ENCODE measurements around the gene POLR1E. TPM values are rescaled to one million over a fixed set of nuclear protein-coding genes. Genes with fewer than 3 reads are reported as not detected.

Gene POLR1E
- total RNA-seq, 1 experiment from 2014 or later, result 31.4 TPM

- TF ChIP-seq HMGXB4 (CRISPR knock-in tag; IDR thresholded peaks at IDR 0.05) (no peak), FOXP1 (CRISPR knock-in tag; IDR thresholded peaks at IDR 0.05; ENCODE audit: borderline replicate concordance) (no peak)
Measured at GRCh38 chr9:37539634-37540033, 53.9 kb downstream of the POLR1E start (continued).

- POLR2A ChIA-PET, result no interaction called here
- Mint-ChIP-seq H3K36me3 (peaks cover 27% of the 10 kb centered on the region; the same call in 1 of the 2 replicates), H3K27ac (no peak overlapping the region), H3K27me3 (ENCODE audit: low read depth) (no peaks in the 10 kb centered on the region), H3K9me3 (no peaks in the 10 kb centered on the region), H3K4me3 (no peak overlapping the region), H3K4me1 (no peaks in the 10 kb centered on the region)
- CTCF ChIA-PET, result no interaction called here
- DNase-seq (ENCODE audit: low spot score) (no peak), ATAC-seq (no peak)
- TF ChIP-seq AR (CRISPR knock-in tag; IDR thresholded peaks at IDR 0.05), result no peak
- no peak for TF ChIP-seq CREB1 (CRISPR knock-in tag; IDR thresholded peaks at IDR 0.05)
- TF ChIP-seq KAT7 (CRISPR knock-in tag; IDR thresholded peaks at IDR 0.05; ENCODE audit: borderline replicate concordance), result no peak
- no peak for TF ChIP-seq RORB (CRISPR knock-in tag; IDR thresholded peaks at IDR 0.05)
- no peak for TF ChIP-seq IRF1 (CRISPR knock-in tag; IDR thresholded peaks at IDR 0.05)
Measured at GRCh38 chr9:37540634-37541033, 54.9 kb downstream of the POLR1E start.

GRCh38 chr9:37541465-37541864, 55.7 kb downstream of the POLR1E start:
- Mint-ChIP-seq H3K27ac (0 out of 2 replicates have a peak overlapping the region, but pooled peaks have one; percentile 87), H3K4me3 (no peak overlapping the region), H3K27me3 (ENCODE audit: low read depth) (no peaks in the 10 kb centered on the region), H3K36me3 (peaks cover 27% of the 10 kb centered on the region; the same call in 1 of the 2 replicates), H3K9me3 (no peaks in the 10 kb centered on the region), H3K4me1 (no peaks in the 10 kb centered on the region)
- CTCF ChIA-PET, result no interaction called here
- ATAC-seq (no peak), DNase-seq (ENCODE audit: low spot score) (no peak)
- POLR2A ChIA-PET, result no interaction called here
- no peak for TF ChIP-seq EMX1 (CRISPR knock-in tag; IDR thresholded peaks at IDR 0.05)
- TF ChIP-seq NR2C2 (CRISPR knock-in tag; IDR thresholded peaks at IDR 0.05), result no peak
- no peak for TF ChIP-seq ZNF219 (CRISPR knock-in tag; IDR thresholded peaks at IDR 0.05; ENCODE audit: borderline replicate concordance)
- TF ChIP-seq ZNF423 (CRISPR knock-in tag; IDR thresholded peaks at IDR 0.05), result no peak
- no peak for TF ChIP-seq IRF1 (CRISPR knock-in tag; IDR thresholded peaks at IDR 0.05)
- TF ChIP-seq NFE2L1 (CRISPR knock-in tag; IDR thresholded peaks at IDR 0.05), result no peak
- TF ChIP-seq GRHL2 (CRISPR knock-in tag; IDR thresholded peaks at IDR 0.05; ENCODE audit: insufficient replicate concordance, severe bottlenecking), result no peak
- TF ChIP-seq NR3C1 (CRISPR knock-in tag; conservative IDR thresholded peaks at IDR 0.05; ENCODE audit: low read depth), result no peak
- TF ChIP-seq ERG (CRISPR knock-in tag; IDR thresholded peaks at IDR 0.05), result no peak
- TF ChIP-seq SMAD3 (CRISPR knock-in tag; IDR thresholded peaks at IDR 0.05; ENCODE audit: borderline replicate concordance), result no peak
- no peak for TF ChIP-seq AFF4 (CRISPR knock-in tag; IDR thresholded peaks at IDR 0.05; ENCODE audit: borderline replicate concordance)

All from WTC11 (cell line).